Tibial nerve (tissue), 4 donors: ENCODE measurements around the gene SMAD3. TPM values are rescaled to one million over a fixed set of nuclear protein-coding genes. Genes with fewer than 3 reads are reported as not detected.
"Not testable (repeated sequence)": the region's sequence is repeated elsewhere in the genome, so short reads cannot be mapped to it uniquely, and the experiment has no call there.

Source experiments
- DNase-seq, 2 donors: peaks; one replicate each; pipeline ENCODE4 v3.0.0-alpha.2; 2019; ENCODE audit warnings: low spot score in 2 of 2
- H3K27ac ChIP-seq, 4 donors: fragments of 200-600 bp; sonication (generic) in 3 of 4; one replicate each; pipeline ENCODE4 v1.5.1; 2017 to 2019; ENCODE audit warnings: mild to moderate bottlenecking in 1 of 4
- H3K27me3 ChIP-seq, 2 donors: fragments of 200-600 bp; sonication (generic) in 1 of 2; one replicate each; pipeline versions ENCODE4 v1.5.1 to v1.6.0; 2017 to 2019
- H3K36me3 ChIP-seq, 3 donors: fragments of 200-600 bp; sonication (generic); one replicate each; pipeline ENCODE4 v1.5.1; 2018 to 2019
- H3K4me1 ChIP-seq, 4 donors: fragments of 200-600 bp; sonication (generic) in 3 of 4; one replicate each; pipeline ENCODE4 v1.5.1; 2017 to 2019
- H3K4me3 ChIP-seq, 4 donors: fragments of 200-600 bp; sonication (generic) in 3 of 4; one replicate each; pipeline ENCODE4 v1.5.1; 2017 to 2019; ENCODE audit warnings: mild to moderate bottlenecking in 1 of 4, moderate library complexity in 1 of 4
- H3K9me3 ChIP-seq, 4 donors: fragments of 200-600 bp; sonication (generic) in 3 of 4; one replicate each; pipeline ENCODE4 v1.5.1; 2017 to 2019
- EP300 ChIP-seq, 2 donors: sonication (generic); formaldehyde crosslinking; IDR thresholded peaks; one replicate each; pipeline ENCODE4 v1.6.1; 2017; ENCODE audit warnings: antibody characterized with exemption in 2 of 2, mild to moderate bottlenecking in 1 of 2
- POLR2A ChIP-seq, 2 donors: fragments of 450-650 bp; IDR thresholded peaks; one replicate each; pipeline ENCODE4 v1.6.1; 2017; ENCODE audit warnings: antibody characterized with exemption in 2 of 2, mild to moderate bottlenecking in 2 of 2, moderate library complexity in 2 of 2
- WGBS, 2 donors: methylation state at CpG; one replicate each; pipeline ENCODE4 v1.1.5; 2018; 5-methylcytosine and 5-hydroxymethylcytosine counted together
- total RNA-seq, 4 donors: library from RNA; depleted of rRNA; stranded (reverse); fragments of >200 nt; gene quantifications; one replicate each; pipeline ENCODE4 v1.1.0, GENCODE V29; 2016
- TF ChIP-seq, protein P1 (sequence below), 5 experiments: fragments of 200-600 bp in 3 of 5; fragments of 450-650 bp in 2 of 5; sonication (generic) in 3 of 5; IDR thresholded peaks; one replicate each; pipeline ENCODE4 v1.5.1; 2016 to 2019; ENCODE audit warnings: antibody characterized with exemption in 5 of 5, mild to moderate bottlenecking in 3 of 5, moderate library complexity in 2 of 5

SMAD3 gene
- total RNA-seq, 4 donors from 2014 or later = 36.3 to 68.6 (median 44.1) TPM

DNA sequence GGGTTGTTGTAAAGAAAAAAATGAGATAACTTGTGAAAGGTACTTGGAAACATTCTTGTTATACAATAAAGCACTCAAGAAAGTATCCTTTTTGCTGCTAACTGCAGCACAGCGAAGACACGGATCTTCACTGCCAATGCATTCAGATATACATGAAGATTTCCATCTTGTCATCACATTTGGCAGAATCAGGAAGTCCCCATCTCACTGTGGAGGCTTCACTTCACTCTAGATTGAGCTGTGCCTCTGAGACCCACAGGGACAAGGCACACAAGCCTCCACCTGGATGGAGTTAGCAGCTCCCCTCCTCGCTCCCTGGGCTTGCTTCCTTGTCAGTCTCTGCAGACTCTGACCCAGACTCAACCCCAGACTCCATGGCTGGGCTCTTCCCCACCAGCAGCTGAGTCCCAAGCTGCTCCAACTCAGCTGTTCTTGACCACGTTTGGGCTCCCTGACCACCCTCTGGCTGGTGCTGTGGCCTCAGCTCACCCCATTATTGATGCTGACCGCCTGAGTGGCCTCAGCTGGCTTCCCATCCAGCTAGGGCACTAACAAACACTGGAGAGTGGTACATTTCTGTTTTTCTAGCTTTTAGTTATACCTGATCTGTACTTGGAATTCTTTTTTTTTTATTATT, 45.4 kb upstream of the SMAD3 start:
- Histone ChIP-seq H3K27me3 (no peaks in the 10 kb centered on the region), H3K36me3 (no peaks in the 10 kb centered on the region), H3K9me3 (no peaks in the 10 kb centered on the region), H3K4me3 (no peak overlapping the region), H3K4me1 (peaks cover 2 to 18% (median 15%) of the 10 kb centered on the region in 4 donors), H3K27ac (no peak overlapping the region)
- WGBS, 2 donors = 64 to 65% methylated on average over 5 of the region's 5 CpGs
- DNase-seq = no peak
- no peak for TF ChIP-seq POLR2A (IDR thresholded peaks at IDR 0.05)
- TF ChIP-seq, protein P1, sequence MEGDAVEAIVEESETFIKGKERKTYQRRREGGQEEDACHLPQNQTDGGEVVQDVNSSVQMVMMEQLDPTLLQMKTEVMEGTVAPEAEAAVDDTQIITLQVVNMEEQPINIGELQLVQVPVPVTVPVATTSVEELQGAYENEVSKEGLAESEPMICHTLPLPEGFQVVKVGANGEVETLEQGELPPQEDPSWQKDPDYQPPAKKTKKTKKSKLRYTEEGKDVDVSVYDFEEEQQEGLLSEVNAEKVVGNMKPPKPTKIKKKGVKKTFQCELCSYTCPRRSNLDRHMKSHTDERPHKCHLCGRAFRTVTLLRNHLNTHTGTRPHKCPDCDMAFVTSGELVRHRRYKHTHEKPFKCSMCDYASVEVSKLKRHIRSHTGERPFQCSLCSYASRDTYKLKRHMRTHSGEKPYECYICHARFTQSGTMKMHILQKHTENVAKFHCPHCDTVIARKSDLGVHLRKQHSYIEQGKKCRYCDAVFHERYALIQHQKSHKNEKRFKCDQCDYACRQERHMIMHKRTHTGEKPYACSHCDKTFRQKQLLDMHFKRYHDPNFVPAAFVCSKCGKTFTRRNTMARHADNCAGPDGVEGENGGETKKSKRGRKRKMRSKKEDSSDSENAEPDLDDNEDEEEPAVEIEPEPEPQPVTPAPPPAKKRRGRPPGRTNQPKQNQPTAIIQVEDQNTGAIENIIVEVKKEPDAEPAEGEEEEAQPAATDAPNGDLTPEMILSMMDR (IDR thresholded peaks at IDR 0.05) = no peak
- TF ChIP-seq EP300 (IDR thresholded peaks at IDR 0.05) = no peak

GRCh38 chr15:67020668-67021067, 44.7 kb upstream of the SMAD3 start:
- not testable (repeated sequence) for H3K27ac ChIP-seq, H3K4me3 ChIP-seq, H3K9me3 ChIP-seq, DNase-seq, H3K36me3 ChIP-seq, H3K27me3 ChIP-seq
- peaks cover 4 to 25% (median 21%) of the 10 kb centered on the region in 4 donors for H3K4me1 ChIP-seq
- WGBS, 2 donors = 85 to 91% methylated on average over 2 of the region's 2 CpGs

GRCh38 chr15:67021455-67021854, 43.9 kb upstream of the SMAD3 start:
- Histone ChIP-seq H3K4me1 (peaks cover 4 to 33% (median 23%) of the 10 kb centered on the region in 4 donors), H3K27ac (no peak overlapping the region), H3K36me3 (no peaks in the 10 kb centered on the region), H3K4me3 (no peak overlapping the region), H3K27me3 (no peaks in the 10 kb centered on the region), H3K9me3 (no peaks in the 10 kb centered on the region)
- TF ChIP-seq POLR2A (IDR thresholded peaks at IDR 0.05) (no peak), EP300 (IDR thresholded peaks at IDR 0.05) (no peak)
- TF ChIP-seq, protein P1 (IDR thresholded peaks at IDR 0.05) = no peak
- DNase-seq = no peak

DNA sequence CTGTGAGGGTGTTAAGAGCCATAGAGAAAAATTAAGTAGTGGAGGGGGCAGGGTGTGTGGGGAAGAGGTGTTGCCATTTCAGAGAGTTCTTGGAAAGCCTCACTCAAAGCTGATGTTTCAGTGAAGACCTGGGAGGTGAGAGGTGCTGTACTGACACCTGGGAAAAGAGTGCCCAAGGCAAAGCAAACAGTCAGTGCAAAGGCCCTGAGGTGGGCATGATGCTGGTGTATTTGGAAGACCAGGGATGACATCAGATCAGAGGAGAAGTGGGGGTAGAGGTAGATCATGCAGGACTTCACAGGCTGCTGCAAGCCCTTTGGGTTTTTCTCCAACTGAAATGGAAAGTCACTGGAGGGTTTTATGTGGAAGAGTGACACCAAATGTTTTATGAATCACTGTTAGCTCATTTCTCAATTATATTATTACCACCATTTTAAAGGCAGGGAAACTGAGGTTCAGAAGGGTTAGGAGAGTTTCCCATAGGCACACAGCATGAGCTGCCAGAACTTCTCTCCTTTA, 42.8 kb upstream of the SMAD3 start:
- no peaks in the 10 kb centered on the region for H3K27me3 ChIP-seq
- H3K9me3 ChIP-seq = no peaks in the 10 kb centered on the region
- H3K4me3 ChIP-seq = no peak overlapping the region
- H3K4me1 ChIP-seq = peaks cover 4 to 38% (median 23%) of the 10 kb centered on the region in 4 donors
- no peak overlapping the region for H3K27ac ChIP-seq
- DNase-seq = no peak
- TF ChIP-seq, protein P1 (IDR thresholded peaks at IDR 0.05) = no peak
- TF ChIP-seq POLR2A (IDR thresholded peaks at IDR 0.05) = no peak
- no peak for TF ChIP-seq EP300 (IDR thresholded peaks at IDR 0.05)
- H3K36me3 ChIP-seq = no peaks in the 10 kb centered on the region

GRCh38 chr15:67023517-67024313, 41.7 kb upstream of the SMAD3 start:
- no peaks in the 10 kb centered on the region for H3K27me3 ChIP-seq
- WGBS, 2 donors = 96 to 99% methylated on average over 7 of the region's 7 CpGs
- H3K4me3 ChIP-seq = no peak overlapping the region
- no peaks in the 10 kb centered on the region for H3K9me3 ChIP-seq
- H3K27ac ChIP-seq = peak overlapping the region in 2 of 4 donors; percentile 64 to 78
- TF ChIP-seq EP300 (IDR thresholded peaks at IDR 0.05) (no peak), POLR2A (IDR thresholded peaks at IDR 0.05) (no peak)
- TF ChIP-seq, protein P1 (IDR thresholded peaks at IDR 0.05) = no peak
- DNase-seq = no peak
- peaks cover 4 to 38% (median 23%) of the 10 kb centered on the region in 4 donors for H3K4me1 ChIP-seq
- H3K36me3 ChIP-seq = no peaks in the 10 kb centered on the region
